Coronary artery (tissue), 2 donors: Measurements from ENCODE around the gene DCAKD.

Experiments
- DNase-seq: peaks from one replicate; pipeline ENCODE4 v3.0.0-alpha.2; 2017; ENCODE audit warnings: low spot score
- H3K27ac ChIP-seq, 2 donors: fragments of 200-600 bp; sonication (generic); one replicate each; pipeline ENCODE4 v1.5.1; 2016 to 2019
- H3K4me3 ChIP-seq: fragments of 200-600 bp; sonication (generic); 2 replicates; pipeline ENCODE4 v1.5.1; 2016; ENCODE audit warnings: mild to moderate bottlenecking, moderate library complexity
- TF ChIP-seq, protein P1 (sequence below): fragments of 200-600 bp; sonication (generic); IDR thresholded peaks from one replicate; pipeline ENCODE4 v1.5.1; 2019; ENCODE audit warnings: antibody characterized with exemption

The DCAKD gene

DNA sequence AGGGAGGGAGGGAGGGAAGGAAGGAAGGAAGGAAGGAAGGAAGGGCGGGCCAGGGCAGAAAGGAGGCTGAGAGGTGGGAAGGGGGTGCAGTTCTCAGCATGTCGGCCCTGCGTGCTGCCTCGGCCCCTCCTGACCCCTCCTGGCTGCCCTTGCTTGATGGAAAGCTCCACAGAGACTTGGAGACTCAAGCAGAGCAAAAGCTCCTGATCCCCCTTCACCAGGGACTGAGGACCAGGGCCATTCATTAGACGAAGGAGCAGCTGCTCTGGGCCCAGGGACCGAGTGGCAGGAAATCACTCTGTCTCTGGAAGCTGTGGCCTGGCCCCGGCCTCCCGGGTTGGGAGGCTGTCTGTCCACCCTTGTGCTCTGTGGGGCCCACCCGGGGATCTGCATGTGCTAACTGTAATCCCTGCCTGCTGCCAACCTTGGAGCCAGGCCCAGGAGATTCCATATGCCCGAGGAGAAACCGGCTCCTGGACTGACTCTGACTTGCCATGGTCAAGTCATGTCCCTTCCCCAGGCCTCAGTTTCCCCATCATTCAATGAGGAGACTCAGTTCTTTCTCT is 55.9 kb downstream of the DCAKD start:
- TF ChIP-seq, protein P1, sequence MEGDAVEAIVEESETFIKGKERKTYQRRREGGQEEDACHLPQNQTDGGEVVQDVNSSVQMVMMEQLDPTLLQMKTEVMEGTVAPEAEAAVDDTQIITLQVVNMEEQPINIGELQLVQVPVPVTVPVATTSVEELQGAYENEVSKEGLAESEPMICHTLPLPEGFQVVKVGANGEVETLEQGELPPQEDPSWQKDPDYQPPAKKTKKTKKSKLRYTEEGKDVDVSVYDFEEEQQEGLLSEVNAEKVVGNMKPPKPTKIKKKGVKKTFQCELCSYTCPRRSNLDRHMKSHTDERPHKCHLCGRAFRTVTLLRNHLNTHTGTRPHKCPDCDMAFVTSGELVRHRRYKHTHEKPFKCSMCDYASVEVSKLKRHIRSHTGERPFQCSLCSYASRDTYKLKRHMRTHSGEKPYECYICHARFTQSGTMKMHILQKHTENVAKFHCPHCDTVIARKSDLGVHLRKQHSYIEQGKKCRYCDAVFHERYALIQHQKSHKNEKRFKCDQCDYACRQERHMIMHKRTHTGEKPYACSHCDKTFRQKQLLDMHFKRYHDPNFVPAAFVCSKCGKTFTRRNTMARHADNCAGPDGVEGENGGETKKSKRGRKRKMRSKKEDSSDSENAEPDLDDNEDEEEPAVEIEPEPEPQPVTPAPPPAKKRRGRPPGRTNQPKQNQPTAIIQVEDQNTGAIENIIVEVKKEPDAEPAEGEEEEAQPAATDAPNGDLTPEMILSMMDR: no peak
- Histone ChIP-seq H3K4me3 (no peak overlapping the region), H3K27ac (no peak overlapping the region)
- DNase-seq: no peak

DNA sequence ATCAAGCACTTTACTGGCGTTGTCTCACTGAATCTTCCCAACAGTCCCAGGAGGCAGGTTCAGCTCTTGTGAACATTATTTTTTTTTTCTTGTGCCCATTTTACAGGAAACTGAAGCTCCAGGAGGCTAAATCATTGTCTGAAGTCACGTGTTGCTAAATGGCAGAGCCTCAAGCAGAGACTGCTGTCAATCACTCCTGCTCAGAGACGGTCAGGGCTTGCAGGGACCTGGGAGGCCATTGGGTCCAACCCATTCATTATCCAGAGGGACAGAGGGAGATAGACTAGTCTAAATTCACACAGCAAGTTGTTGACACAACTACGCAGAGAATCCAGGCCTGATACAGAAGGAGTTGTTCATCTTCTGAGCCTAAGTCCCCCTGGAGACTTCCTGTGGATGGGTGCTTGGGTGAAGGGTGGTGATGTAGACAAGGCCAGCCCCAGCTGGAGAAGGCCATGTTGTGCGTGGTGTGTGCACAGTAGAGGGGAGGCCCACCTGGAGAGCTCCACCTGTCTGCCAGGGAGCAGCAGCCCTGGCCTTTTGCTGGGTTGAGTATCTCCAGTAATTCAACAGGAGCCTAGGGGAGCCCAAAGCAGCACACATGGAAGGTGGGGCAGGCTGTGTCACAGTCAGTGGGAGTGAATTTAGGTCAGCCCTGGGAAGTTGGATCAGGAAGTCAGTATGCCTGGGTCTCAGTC is 59.0 kb downstream of the DCAKD start:
- no peak for DNase-seq
- TF ChIP-seq, protein P1: no peak
- H3K27ac ChIP-seq: no peak overlapping the region
- H3K4me3 ChIP-seq: no peak overlapping the region

DNA sequence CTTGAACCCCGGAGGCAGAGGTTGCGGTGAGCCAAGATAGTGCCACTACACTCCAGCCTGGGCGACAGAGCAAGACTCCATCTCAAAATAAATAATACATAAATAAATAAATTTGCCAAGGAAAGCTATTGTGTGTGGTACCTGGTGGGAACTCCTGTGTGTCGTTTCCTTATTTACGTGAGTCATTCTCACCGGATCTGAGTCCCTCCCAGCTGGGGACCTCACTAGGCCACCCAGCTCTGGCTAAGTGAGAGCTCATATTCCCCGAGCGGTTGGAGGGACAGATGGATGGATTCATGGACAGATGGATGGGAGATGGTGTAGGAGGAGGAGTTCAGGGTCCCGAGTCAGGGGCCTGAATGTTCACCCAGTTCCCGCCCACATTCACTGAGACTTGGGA is 60.4 kb downstream of the DCAKD start:
- Histone ChIP-seq H3K27ac (no peak overlapping the region), H3K4me3 (no peak overlapping the region)
- no peak for DNase-seq
- TF ChIP-seq, protein P1: no peak

DNA sequence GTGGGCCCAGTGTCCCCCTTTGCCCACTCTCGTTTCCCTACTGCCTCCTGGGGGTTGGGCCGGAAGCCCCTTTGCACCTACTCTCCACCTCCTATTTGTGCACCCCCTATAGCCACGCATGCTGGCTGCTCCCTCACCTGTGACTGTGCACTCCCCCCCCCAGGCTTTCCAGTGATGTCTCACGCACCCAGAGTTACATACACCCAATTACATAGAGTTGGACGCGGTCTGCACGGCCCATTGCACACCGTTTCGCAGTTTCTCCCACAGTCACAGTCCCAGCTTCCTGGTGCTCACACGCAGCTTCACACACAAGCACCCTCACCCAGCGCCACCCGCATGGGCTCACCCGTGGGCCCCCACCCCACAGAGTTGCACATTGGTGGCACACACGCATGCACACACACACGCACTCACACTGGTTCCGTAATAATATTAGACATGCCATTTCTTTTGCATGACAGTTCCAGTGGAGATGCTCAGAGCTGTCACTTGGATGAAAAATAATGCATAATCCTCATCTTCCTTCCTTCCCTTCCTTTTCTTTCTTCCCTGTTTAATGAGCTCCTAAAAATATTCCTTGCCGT is 61.8 kb downstream of the DCAKD start:
- TF ChIP-seq, protein P1: no peak
- no peak for DNase-seq
- no peak overlapping the region for H3K4me3 ChIP-seq
- no peak overlapping the region for H3K27ac ChIP-seq

DNA sequence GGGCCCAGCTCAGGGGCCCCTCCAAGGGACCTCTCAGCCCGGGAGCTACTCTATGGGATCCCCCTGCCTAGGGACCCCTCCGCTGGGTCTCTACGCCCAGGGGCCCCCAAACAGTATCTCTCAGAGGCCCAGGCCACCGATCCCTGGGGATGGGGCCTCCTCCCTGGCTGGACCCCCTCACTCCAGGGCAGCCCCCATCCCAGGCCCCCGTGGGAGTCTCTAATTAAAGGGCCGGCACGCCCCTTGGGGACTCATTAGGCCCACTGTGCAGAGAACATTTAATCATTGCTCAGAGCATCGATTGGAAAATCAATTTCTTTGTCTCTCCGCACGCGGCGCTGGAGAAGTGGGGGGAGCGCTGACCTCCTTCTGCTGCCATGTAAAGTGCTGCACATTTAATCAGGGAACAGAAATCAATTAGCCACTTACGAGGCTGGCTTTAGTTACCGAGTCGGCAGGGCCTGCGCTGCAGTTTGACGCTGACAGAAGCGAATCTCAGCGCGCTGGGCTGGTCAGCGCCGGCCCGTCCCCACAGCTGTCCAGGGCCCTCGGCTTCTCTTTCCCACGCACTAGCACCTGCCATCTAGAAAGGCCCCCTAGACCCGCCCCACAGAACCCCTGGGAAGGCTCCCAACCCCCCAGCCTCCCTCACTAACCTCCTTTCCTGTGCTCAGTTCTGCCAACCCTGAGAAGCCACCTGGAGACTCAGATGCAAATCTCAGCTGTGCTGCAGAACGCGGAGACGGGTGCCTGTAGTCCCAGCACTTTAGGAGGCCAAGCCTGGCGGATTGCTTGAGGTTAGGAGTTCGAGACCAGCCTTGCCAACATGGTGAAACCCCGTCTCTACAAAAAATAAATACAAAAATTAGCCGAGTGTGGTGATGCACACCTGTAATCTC is 63.1 kb downstream of the DCAKD start:
- Histone ChIP-seq H3K27ac (no peak overlapping the region), H3K4me3 (no peak overlapping the region)
- TF ChIP-seq, protein P1: no peak
- DNase-seq: no peak

DNA sequence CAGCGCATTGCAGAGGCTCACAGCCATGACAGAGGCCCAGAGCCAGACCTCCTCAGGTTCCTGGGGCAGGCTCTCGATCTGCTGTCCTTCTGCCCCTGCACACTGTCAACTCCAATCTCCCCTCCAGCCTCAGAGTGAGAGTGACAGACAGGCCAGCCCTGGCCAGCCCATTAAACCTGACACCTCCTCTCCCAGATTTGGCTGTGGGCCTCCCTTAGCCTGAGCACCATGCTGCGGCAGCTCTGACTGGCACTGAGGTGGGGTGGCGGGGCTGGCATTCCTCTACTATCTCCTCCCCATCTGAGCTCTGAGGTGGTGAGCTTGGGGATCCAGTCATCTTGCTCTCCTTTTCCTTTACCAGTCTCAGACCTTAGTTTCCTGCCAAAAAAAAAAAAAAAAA is 67.9 kb downstream of the DCAKD start:
- DNase-seq: no peak

More for the DNA sequence above, 67.9 kb downstream of the DCAKD start:
- no peak overlapping the region for H3K4me3 ChIP-seq
- TF ChIP-seq, protein P1: no peak
- H3K27ac ChIP-seq: no peak overlapping the region
